DMS53 treated with DMSO at 0.1 percent for 48 hours (cell line): ENCODE measurements around the gene GSAP.

Experiments used
- DNase-seq: peaks from one replicate; lab custom pipeline; 2025; ENCODE audit not compliant: unreplicated experiment; lab: John Stamatoyannopoulos, UW

GSAP gene

DNA sequence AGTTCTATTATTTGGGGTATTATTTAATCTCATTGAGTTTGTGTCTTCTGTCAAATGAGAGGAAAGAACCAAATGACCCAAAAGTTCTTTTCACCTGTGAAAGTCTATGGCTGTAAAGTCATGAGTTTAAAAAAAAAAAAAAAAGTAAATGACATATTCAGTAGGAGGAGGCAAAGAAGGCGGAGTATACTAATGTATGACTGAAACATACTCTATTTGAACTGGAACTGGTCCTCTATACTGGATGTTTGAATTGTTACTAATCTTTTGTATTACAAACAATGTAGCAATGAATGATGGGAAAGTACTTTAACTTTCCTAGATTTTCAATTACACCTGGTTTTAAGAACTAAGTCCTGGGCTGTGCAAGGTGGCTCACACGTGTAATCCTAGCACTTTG is 24.9 kb upstream of the GSAP start:
- DNase-seq, result peak; percentile 44

- DNase-seq, result peak; percentile 59
These were observed 23.4 kb upstream of the GSAP start for GRCh38 chr7:77439572-77439971.

DNA sequence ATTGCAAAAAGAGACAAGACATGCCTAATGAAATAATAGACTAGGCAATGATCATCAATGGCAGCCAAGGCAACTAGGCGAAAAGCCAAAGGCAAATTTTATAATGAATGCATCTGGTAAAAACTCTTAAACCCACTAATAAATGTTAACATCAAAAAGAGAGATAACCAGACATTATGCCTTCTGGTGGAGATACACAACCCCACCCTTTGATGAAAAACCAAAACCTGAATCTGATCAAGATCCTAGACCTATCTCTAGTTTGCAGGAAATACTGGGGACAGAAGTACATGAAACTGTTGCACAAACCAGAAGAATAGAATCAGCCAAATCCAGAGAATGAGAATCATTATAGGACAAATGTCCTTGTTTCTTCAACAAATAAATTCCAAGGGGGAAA is 22.0 kb upstream of the GSAP start:
- DNase-seq, result no peak

DNA sequence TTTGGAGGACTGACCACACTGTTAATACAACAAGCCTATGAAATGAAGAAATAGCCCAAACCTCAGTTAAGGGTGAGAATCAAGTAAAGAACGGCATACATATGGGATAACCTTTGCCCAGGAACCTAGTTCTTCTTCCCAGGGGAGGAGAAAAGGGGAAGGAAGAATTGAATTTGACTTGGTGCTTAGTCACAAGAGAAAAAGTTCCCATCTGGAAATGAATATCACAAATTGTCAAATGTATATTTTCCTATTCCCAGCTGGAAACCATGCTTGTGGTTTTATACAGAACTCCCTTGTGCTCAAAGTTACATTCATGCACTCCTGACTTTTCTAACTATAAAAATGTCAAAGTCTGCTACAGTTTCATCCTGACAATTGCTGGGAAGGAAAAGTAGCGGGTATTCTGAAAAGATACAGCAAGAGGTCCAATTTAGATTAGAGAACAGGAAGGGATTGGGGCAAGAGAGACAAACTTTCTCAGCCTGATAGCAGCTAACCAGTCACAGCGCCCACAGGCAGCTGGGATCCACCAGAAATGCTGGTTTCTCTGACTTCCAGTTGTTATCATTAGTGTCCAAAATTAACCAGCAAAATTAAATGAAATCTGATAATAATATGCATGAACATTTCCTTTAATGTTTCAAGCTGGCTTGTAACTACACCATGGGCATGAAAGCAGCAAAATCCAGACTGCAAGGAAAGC is 18.6 kb upstream of the GSAP start:
- no peak for DNase-seq

- no peak for DNase-seq
These were observed 17.8 kb upstream of the GSAP start for GRCh38 chr7:77433901-77434300.

DNA sequence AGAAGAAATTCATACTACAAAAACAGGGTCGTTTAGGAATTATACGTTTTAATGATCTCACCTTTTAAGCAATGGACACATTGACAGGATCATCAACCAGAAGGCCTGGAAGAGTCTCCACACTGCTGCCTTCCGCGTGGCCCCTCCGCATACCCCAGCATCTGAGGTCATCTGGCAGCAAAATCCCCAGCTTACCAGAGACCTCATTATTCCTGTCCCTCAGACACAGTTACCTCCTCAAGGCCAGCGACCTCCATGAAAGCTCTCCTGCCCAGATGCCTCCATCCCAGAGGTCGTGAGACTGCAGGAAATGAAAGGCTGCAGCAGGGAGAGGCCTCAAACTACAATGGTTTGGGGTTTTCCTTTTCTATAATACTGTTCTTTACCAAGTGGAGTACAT is 14.8 kb upstream of the GSAP start:
- DNase-seq, result no peak

DNA sequence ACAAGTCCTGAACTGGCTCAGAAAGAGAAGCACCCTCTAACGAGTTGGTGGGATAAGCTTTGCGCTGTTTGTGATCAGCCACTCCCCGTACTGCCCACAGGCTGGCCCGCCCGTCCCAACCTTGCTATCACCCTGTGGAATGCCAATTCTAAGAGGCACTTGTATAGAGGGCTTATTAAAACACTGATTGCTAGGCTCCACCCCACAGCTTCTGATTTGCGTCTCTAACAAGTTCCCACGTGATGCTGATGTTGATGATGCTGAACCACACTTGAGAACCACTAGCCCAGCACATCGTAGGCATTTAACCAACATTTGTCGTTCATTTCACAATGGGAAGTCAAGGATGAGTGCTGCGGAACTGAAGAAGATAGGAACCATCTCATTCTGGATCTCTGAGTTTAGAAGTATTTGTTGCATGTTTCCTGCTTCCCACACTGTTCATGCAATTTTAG is 12.7 kb upstream of the GSAP start:
- DNase-seq, result no peak

DNA sequence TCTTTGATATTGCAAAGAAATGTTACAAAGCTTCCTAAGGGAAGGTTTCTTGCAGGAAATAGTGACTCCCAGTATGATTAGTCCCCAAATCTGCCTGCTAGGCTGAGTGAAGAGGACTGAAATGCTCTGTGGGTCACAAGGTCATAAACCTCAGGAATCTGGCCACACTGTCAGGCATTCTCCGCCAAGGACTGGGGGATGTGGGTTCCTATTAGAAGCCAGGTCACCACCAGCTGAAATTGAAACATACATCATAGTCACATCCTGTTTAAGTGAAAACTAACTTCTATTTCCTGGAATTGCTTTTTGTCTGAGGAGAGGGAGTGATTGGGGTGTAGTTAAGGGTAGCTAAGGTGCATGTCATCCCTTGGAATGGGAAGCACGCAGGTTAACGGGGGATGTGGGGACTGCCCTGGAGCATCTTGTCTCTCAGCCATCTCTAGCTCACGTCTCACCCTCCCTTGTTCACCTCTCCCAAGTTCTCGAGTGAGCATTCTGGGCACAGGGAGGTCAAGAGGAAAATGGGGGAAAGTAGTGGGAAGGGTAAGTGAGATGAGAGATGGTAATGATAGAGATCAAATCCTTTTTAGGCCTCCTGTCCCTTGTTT is 12.0 kb upstream of the GSAP start:
- no peak for DNase-seq

GRCh38 chr7:77426521-77427051 is 10.4 kb upstream of the GSAP start:
- no peak for DNase-seq

- no peak for DNase-seq
These were observed 9.9 kb upstream of the GSAP start for GRCh38 chr7:77426052-77426404.

GRCh38 chr7:77425101-77426051 is 9.2 kb upstream of the GSAP start:
- no peak for DNase-seq

- no peak for DNase-seq
These were observed 6.4 kb upstream of the GSAP start for GRCh38 chr7:77422500-77422899.

DNA sequence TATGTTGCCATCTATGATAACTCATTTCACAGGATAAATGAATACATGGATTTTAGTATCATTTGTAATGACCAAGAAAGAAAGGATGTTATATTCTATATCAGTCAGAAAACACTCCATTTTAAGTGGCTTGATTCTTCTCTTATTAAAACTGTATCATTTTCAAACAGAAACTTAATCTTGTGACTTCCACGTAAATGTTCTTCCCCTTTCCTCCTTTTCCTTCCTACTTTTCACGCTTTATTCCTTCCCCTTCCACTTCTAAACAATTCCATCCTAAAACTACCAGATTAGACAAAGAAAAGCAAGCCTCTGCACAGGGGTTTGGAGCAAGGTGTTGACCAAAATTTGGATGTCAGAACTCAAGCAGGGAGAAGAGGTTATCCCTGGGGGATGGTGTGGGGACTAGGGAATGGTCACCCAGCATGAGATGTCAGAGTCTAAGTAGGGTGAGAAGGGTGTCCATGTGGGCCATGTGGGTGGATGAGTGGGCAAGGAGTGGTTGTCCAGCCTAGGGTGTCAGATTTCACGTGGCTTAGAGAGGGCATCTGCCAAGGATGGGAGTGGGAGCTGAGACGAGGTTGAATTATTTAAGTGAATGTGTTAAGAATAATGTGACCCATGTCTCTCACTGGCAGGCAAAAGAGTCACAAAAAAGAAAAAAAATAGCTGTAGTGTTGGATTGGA is 5.0 kb upstream of the GSAP start:
- DNase-seq, result no peak

- DNase-seq, result no peak
These were observed 4.3 kb upstream of the GSAP start for GRCh38 chr7:77420438-77420837.

GRCh38 chr7:77419102-77419501 is 3.0 kb upstream of the GSAP start:
- no peak for DNase-seq

DNA sequence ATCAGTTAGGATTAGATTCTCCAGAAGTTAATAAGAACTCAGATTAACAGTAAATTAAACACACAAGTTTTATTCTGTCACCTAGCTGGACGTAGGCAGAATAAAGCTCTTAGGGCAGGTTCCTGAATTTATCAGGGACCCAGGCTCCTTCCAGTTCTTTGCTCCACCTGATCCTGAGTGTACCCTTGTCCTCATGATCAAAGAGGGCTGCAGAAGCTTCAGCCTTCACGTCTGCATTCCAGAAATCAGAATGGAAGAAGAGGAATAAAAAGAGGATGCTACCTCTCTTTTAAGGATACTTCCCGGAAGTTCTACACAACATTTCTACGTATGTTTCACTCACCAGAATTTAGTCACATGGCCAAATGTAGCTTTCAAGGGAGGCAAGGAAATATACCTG is 1.7 kb upstream of the GSAP start:
- no peak for DNase-seq

DNA sequence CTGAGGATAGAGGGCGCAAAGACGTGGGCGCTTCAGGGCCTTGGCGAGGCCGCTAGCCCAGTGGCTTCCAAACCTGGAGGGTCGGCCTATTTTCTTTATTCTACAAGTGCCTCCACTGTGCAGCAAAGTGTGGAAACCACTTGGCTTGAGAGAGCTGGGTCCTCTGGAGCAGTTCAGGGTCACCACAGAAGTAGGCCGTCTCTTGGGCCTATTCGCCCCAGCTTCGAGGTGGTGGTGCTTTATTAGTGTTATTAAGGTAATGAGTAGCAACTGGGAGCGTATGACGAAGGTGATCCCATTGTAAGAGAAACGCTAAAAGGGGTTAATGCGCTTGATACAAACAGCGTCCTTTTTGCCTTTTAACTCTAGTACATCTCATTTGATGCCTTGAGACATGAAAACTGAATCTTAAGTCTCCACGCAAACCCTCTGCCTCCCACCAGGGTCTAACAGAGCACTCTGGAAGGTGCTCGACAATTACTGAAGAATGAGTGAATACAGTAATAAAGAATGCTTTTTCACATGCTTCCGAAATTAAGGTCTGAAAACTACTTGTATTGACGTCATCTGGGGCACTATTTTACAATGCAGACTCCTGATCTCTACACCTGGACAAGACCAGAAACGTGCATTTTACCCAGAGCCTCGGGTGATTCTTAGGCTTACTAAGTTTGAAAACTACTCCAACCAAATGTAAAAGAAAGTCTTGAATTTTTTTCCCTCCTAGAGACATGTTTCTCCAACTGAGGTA is 647 bp upstream of the GSAP start:
- peak; percentile 64 for DNase-seq

DNA sequence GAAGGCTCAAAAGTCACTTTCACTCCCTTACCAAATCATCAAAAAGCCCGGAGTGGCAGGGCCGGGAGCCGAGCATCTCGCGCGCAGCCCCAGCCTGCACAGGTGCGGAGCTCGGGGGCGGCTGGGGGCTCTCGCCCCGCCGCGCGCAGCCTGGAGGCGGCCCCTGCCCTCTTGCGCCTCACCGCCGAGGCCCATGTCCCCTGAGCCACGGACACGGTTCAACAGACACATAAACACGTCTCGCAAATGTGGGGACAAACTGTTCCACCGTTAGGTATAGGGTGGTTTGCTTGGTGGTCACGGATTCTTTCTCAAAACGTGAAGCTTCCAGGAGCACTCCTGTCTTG is 700 bp downstream of the GSAP start:
- DNase-seq, result peak; percentile 60

DNA sequence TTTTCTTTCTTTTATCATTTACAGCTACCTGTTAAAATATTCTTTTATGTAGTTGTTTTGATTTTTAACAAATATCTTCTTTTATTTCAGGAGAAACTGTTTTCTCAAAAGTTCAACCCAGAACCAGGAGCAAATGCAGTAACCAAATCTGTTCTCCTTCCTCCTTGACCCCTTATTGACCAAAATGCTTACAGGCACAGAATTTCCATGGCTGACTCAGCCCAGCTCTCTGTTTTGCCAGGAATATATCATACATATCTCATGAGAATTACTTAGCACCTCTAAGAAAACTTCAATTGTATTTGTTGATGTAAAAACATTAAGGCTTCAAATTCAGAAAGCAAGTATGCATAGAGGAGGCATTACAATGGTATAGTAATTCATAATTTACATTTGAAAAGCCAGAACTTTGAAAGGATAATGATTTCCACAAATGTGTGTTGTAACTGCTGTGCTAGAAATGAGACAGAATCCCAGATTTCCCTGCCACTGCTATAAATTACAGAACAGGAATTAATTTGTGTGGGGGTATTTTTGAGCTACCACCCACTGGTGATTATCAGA is 2.2 kb downstream of the GSAP start:
- DNase-seq, result no peak

- DNase-seq, result no peak
These were observed 3.0 kb downstream of the GSAP start for GRCh38 chr7:77413128-77413527.
